CD4-positive, alpha-beta T cell (primary cell): ENCODE results near the gene NCKAP5. TPM values are rescaled to one million over a fixed set of nuclear protein-coding genes. Genes with fewer than 3 reads are reported as not detected.
"Not testable (repeated sequence)": the region's sequence is repeated elsewhere in the genome, so short reads cannot be mapped to it uniquely, and the experiment has no call there.

Experiments used
- ATAC-seq: fragments of 200-7000 bp; cut with Tn5 transposase; one replicate; pipeline ENCODE4 v1.10.0; 2022; ENCODE audit warnings: mild to moderate bottlenecking; ENCODE audit not compliant: poor library complexity
- CTCF ChIA-PET: fragments of 350-600 bp; sonication (Branson Sonifier 250); formaldehyde crosslinking; loops from one replicate; lab custom pipeline; 2021; ENCODE audit warnings: antibody characterized with exemption, inconsistent platforms; lab: Charles Lee
- POLR2A ChIA-PET: fragments of 350-600 bp; sonication (Branson Sonifier 250); formaldehyde crosslinking; loops from one replicate; lab custom pipeline; 2021; ENCODE audit warnings: antibody characterized with exemption, inconsistent platforms; lab: Charles Lee
- DNase-seq, 14 experiments: peaks; one replicate each; pipeline ENCODE4 v3.0.0-alpha.2; 2013 to 2020; ENCODE audit warnings: mixed read lengths in 2 of 14
- H3K27ac ChIP-seq, 2 donors: one replicate each; pipeline versions ENCODE4 v1.5.1 to v1.7.0; 2013; ENCODE audit warnings: low read length in 2 of 2, low read depth in 1 of 2, mild to moderate bottlenecking in 1 of 2
- H3K27me3 ChIP-seq, 2 experiments: 1 replicate in 1 of 2; 2 replicates in 1 of 2; pipeline versions ENCODE4 v1.6.1 to v1.7.0; 2013; ENCODE audit warnings: low read length in 2 of 2, control low read depth in 1 of 2, mild to moderate bottlenecking in 1 of 2, moderate library complexity in 1 of 2; ENCODE audit not compliant: insufficient read depth in 2 of 2, control insufficient read depth in 1 of 2
- H3K36me3 ChIP-seq: one replicate; pipeline ENCODE4 v1.6.1; 2013; ENCODE audit warnings: low read length, control low read depth; ENCODE audit not compliant: insufficient read depth
- H3K4me1 ChIP-seq: one replicate; pipeline ENCODE4 v1.6.1; 2013; ENCODE audit warnings: low read length, control low read depth; ENCODE audit not compliant: insufficient read depth
- H3K4me3 ChIP-seq: one replicate; pipeline ENCODE4 v1.5.1; 2013; ENCODE audit warnings: mild to moderate bottlenecking, low read length, moderate library complexity
- H3K9me3 ChIP-seq, 2 experiments: 1 replicate in 1 of 2; 2 replicates in 1 of 2; pipeline versions ENCODE4 v1.6.1 to v1.7.0; 2013; ENCODE audit warnings: low read length in 2 of 2, mild to moderate bottlenecking in 2 of 2, control low read depth in 1 of 2, moderate library complexity in 1 of 2; ENCODE audit not compliant: control insufficient read depth in 1 of 2, insufficient read depth in 1 of 2
- H3K27ac Mint-ChIP-seq: one replicate; pipeline ENCODE4 v1.8.0; 2020; ENCODE audit warnings: mixed read lengths
- H3K27me3 Mint-ChIP-seq: one replicate; pipeline ENCODE4 v1.8.0; 2021; ENCODE audit warnings: mixed read lengths
- H3K36me3 Mint-ChIP-seq: one replicate; pipeline ENCODE4 v1.8.0; 2021; ENCODE audit warnings: low read depth, mixed read lengths
- H3K4me1 Mint-ChIP-seq: one replicate; pipeline ENCODE4 v1.8.0; 2021; ENCODE audit warnings: low read depth, mixed read lengths
- H3K4me3 Mint-ChIP-seq: one replicate; pipeline ENCODE4 v1.8.0; 2020; ENCODE audit warnings: mild to moderate bottlenecking, mixed read lengths
- H3K9me3 Mint-ChIP-seq: one replicate; pipeline ENCODE4 v1.8.0; 2020; ENCODE audit warnings: mixed read lengths
- CTCF ChIP-seq: fragments of 200-600 bp; IDR thresholded peaks from one replicate; pipeline ENCODE4 v1.8.0; 2022; ENCODE audit warnings: antibody characterized with exemption, mild to moderate bottlenecking
- intact Hi-C, 2 experiments: fragments of 100-400 bp; cut with DNase I in 1 of 2; cut with micrococcal nuclease in 1 of 2; formaldehyde crosslinking; loops; one replicate each; pipeline versions ENCODE4 v1.15.1 to v1.9.0; 2023 to 2025; cut with DNase I, micrococcal nuclease
- total RNA-seq, 174 experiments: library from RNA in 2 of 174; stranded (reverse) in 2 of 174; gene quantifications; one replicate each; pipeline ENCODE4 v1.2.3 and lab custom pipeline; 2021 to 2026

Gene NCKAP5
- total RNA-seq, 2 experiments from 2014 or later, result not detected

- DNase-seq (no peak), ATAC-seq (no peak)
- no peak overlapping the region for H3K27ac Mint-ChIP-seq
- H3K27me3 Mint-ChIP-seq, result no peaks in the 10 kb centered on the region
- H3K4me1 Mint-ChIP-seq, result no peaks in the 10 kb centered on the region
- Histone ChIP-seq H3K36me3 (no peaks in the 10 kb centered on the region), H3K4me1 (no peaks in the 10 kb centered on the region), H3K27me3 (no peaks in the 10 kb centered on the region), H3K9me3 (peaks cover 0 to 5% of the 10 kb centered on the region in 2 experiments), H3K27ac (no peak overlapping the region), H3K4me3 (no peak overlapping the region)
- TF ChIP-seq CTCF, result no peak
- POLR2A ChIA-PET, result no interaction called here
- H3K4me3 Mint-ChIP-seq, result no peak overlapping the region
- no peaks in the 10 kb centered on the region for H3K9me3 Mint-ChIP-seq
- intact Hi-C loops, result no loop called here
- H3K36me3 Mint-ChIP-seq, result no peaks in the 10 kb centered on the region
- CTCF ChIA-PET, result no interaction called here
Measured at GRCh38 chr2:133476286-133476685, 92.0 kb downstream of the NCKAP5 start.

- H3K27me3 ChIP-seq, result no peaks in the 10 kb centered on the region
- ChIA-PET CTCF (no interaction called here), POLR2A (no interaction called here)
- H3K9me3 ChIP-seq, result peaks cover 0 to 5% of the 10 kb centered on the region in 2 experiments
- H3K27ac Mint-ChIP-seq, result no peak overlapping the region
- H3K27ac ChIP-seq, result no peak overlapping the region
- H3K27me3 Mint-ChIP-seq, result no peaks in the 10 kb centered on the region
- H3K9me3 Mint-ChIP-seq, result no peaks in the 10 kb centered on the region
- H3K4me3 Mint-ChIP-seq, result no peak overlapping the region
- H3K4me1 Mint-ChIP-seq, result no peaks in the 10 kb centered on the region
- no peak overlapping the region for H3K4me3 ChIP-seq
- DNase-seq (no peak), ATAC-seq (no peak)
- intact Hi-C loops, result no loop called here
- no peaks in the 10 kb centered on the region for H3K4me1 ChIP-seq
- no peaks in the 10 kb centered on the region for H3K36me3 Mint-ChIP-seq
- no peak for TF ChIP-seq CTCF
- H3K36me3 ChIP-seq, result no peaks in the 10 kb centered on the region
Measured at GRCh38 chr2:133475610-133476009, 92.7 kb downstream of the NCKAP5 start.

- POLR2A ChIA-PET, H3K9me3 Mint-ChIP-seq, ATAC-seq, H3K4me1 ChIP-seq, DNase-seq, CTCF ChIA-PET, H3K27me3 ChIP-seq, intact Hi-C loops, H3K4me1 Mint-ChIP-seq, H3K27me3 Mint-ChIP-seq, H3K27ac Mint-ChIP-seq, H3K36me3 ChIP-seq, H3K4me3 ChIP-seq, H3K9me3 ChIP-seq, H3K4me3 Mint-ChIP-seq, H3K27ac ChIP-seq, H3K36me3 Mint-ChIP-seq: not testable (repeated sequence)
Measured at GRCh38 chr2:133470446-133470845, 97.8 kb downstream of the NCKAP5 start.

- DNase-seq (no peak), ATAC-seq (no peak)
- H3K4me3 Mint-ChIP-seq, result no peak overlapping the region
- no peaks in the 10 kb centered on the region for H3K4me1 ChIP-seq
- H3K27ac Mint-ChIP-seq, result no peak overlapping the region
- intact Hi-C loops, result no loop called here
- ChIA-PET CTCF (no interaction called here), POLR2A (no interaction called here)
- H3K27ac ChIP-seq, result no peak overlapping the region
- no peaks in the 10 kb centered on the region for H3K9me3 Mint-ChIP-seq
- H3K4me1 Mint-ChIP-seq, result no peaks in the 10 kb centered on the region
- H3K36me3 Mint-ChIP-seq, result no peaks in the 10 kb centered on the region
- no peaks in the 10 kb centered on the region for H3K27me3 Mint-ChIP-seq
- no peaks in the 10 kb centered on the region for H3K9me3 ChIP-seq
- TF ChIP-seq CTCF, result no peak
- H3K27me3 ChIP-seq, result peaks cover 0 to 3% of the 10 kb centered on the region in 2 experiments
- no peaks in the 10 kb centered on the region for H3K36me3 ChIP-seq
- no peak overlapping the region for H3K4me3 ChIP-seq
Measured at GRCh38 chr2:133462811-133463210, 105.5 kb downstream of the NCKAP5 start.
